ENCODE data around the gene MVB12B. TPM values are rescaled to one million over a fixed set of nuclear protein-coding genes. Genes with fewer than 3 reads are reported as not detected.
A peak's percentile ranks its signal among the peaks of the same experiment; 100 is the strongest.

MVB12B gene
- total and polyA plus RNA-seq, 2 of the 8 experiments (the other 6 are each of a cell fraction or from before 2014, with no cell fraction given) = 2.6 to 5.0 TPM

GRCh38 chr9:126499005-126499910 is 172.6 kb downstream of the MVB12B start (continued):
- TF ChIP-seq HDAC2 (IDR thresholded peaks at IDR 0.05; ENCODE audit: borderline replicate concordance in 1 of 2, low read depth in 2 of 2, low read length in 2 of 2) (no peak), KDM4A (IDR thresholded peaks at IDR 0.05; ENCODE audit: low read depth, low read length, severe bottlenecking) (no peak), ZNF274 (IDR thresholded peaks at IDR 0.05; ENCODE audit: borderline replicate concordance, extremely low read depth, low read length) (no peak), TAF1 (IDR thresholded peaks at IDR 0.05; ENCODE audit: low read depth, low read length) (no peak), SAP30 (IDR thresholded peaks at IDR 0.05; ENCODE audit: insufficient read depth, insufficient replicate concordance, low read length) (no peak), BRCA1 (IDR thresholded peaks at IDR 0.05; ENCODE audit: low read depth, low read length) (no peak), TBP (IDR thresholded peaks at IDR 0.05; ENCODE audit: low read depth, low read length) (no peak), JUN (IDR thresholded peaks at IDR 0.05; ENCODE audit: low read depth, low read length) (no peak), ASH2L (IDR thresholded peaks at IDR 0.05; ENCODE audit: low read length) (no peak), CREB1 (IDR thresholded peaks at IDR 0.05) (no peak), CTBP2 (IDR thresholded peaks at IDR 0.05; ENCODE audit: borderline replicate concordance, insufficient read depth, insufficient read length, low read length) (no peak), YY1 (IDR thresholded peaks at IDR 0.05; ENCODE audit: low read depth, low read length) (0 out of 2 replicates have a peak, but pooled peaks have one; percentile 6), HDAC6 (IDR thresholded peaks at IDR 0.05; ENCODE audit: low read depth, low read length) (no peak), PHF8 (conservative IDR thresholded peaks at IDR 0.05; ENCODE audit: low read depth, low read length) (0 out of 2 replicates have a peak, but pooled peaks have one; percentile 13), CBX5 (IDR thresholded peaks at IDR 0.05; ENCODE audit: low read depth, low read length) (no peak), MAFK (IDR thresholded peaks at IDR 0.05; ENCODE audit: low read depth, low read length) (no peak), SUZ12 (IDR thresholded peaks at IDR 0.05; ENCODE audit: low read length) (no peak; the same call in 1 of the 2 replicates), CTCF (IDR thresholded peaks at IDR 0.05; ENCODE audit: control extremely low read depth in 1 of 3, insufficient read depth in 1 of 3, low read depth in 1 of 3, low read length in 3 of 3) (peak in 2 of 3 experiments; percentile 70 to 75; a peak in 3 of 4 replicates), SP1 (IDR thresholded peaks at IDR 0.05; ENCODE audit: low read depth, low read length) (no peak), TEAD4 (IDR thresholded peaks at IDR 0.05; ENCODE audit: low read depth, low read length) (no peak), GABPA (IDR thresholded peaks at IDR 0.05; ENCODE audit: borderline replicate concordance, insufficient read depth, low read length) (peak; percentile 25; the same call in 1 of the 2 replicates)
